Measurements from ENCODE around the gene CD180.

GRCh38 chr5:67163231-67163756 is 33.3 kb downstream of the CD180 start:
- no peak for TF ChIP-seq CTCF (IDR thresholded peaks at IDR 0.05; ENCODE audit: poor library complexity)
- TF ChIP-seq EZH2phosphoT487 (IDR thresholded peaks at IDR 0.05; ENCODE audit: low read depth, severe bottlenecking, unreplicated experiment) = no peak
- no peak for TF ChIP-seq EZH2 (IDR thresholded peaks at IDR 0.05; ENCODE audit: borderline replicate concordance)
